GM19397 (cell line): ENCODE measurements around the gene NRCAM.
"Not testable (repeated sequence)": the region's sequence is repeated elsewhere in the genome, so short reads cannot be mapped to it uniquely, and the experiment has no call there.

Experiments used
- ATAC-seq: cut with Tn5 transposase; IDR thresholded peaks from one replicate; pipeline ENCODE4 v1.9.1; 2021; ENCODE audit warnings: mild to moderate bottlenecking, moderate library complexity; ENCODE audit not compliant: unreplicated experiment

NRCAM gene

GRCh38 chr7:108360058-108360800, 96.0 kb downstream of the NRCAM start:
- no peak for ATAC-seq

- ATAC-seq, result no peak
Observed at GRCh38 chr7:108358553-108358952, 97.7 kb downstream of the NRCAM start.

- no peak for ATAC-seq
Observed at GRCh38 chr7:108351729-108352131, 104.5 kb downstream of the NRCAM start.

- no peak for ATAC-seq
Observed at GRCh38 chr7:108348913-108349312, 107.3 kb downstream of the NRCAM start.

GRCh38 chr7:108347616-108348015, 108.6 kb downstream of the NRCAM start:
- no peak for ATAC-seq

GRCh38 chr7:108345710-108346336, 110.4 kb downstream of the NRCAM start:
- no peak for ATAC-seq

- ATAC-seq, result no peak
Observed at GRCh38 chr7:108340856-108341411, 115.3 kb downstream of the NRCAM start.

- ATAC-seq, result not testable (repeated sequence)
Observed at GRCh38 chr7:108340406-108340805, 115.8 kb downstream of the NRCAM start.

- ATAC-seq, result no peak
Observed at GRCh38 chr7:108335269-108335918, 120.8 kb downstream of the NRCAM start.

- ATAC-seq, result no peak
Observed at GRCh38 chr7:108332937-108333336, 123.3 kb downstream of the NRCAM start.

GRCh38 chr7:108331971-108332370, 124.3 kb downstream of the NRCAM start:
- no peak for ATAC-seq

- no peak for ATAC-seq
Observed at GRCh38 chr7:108330227-108330626, 126.0 kb downstream of the NRCAM start.

GRCh38 chr7:108329514-108329913, 126.7 kb downstream of the NRCAM start:
- no peak for ATAC-seq

GRCh38 chr7:108328174-108328651, 128.0 kb downstream of the NRCAM start:
- ATAC-seq, result peak; percentile 80

GRCh38 chr7:108327353-108327752, 128.9 kb downstream of the NRCAM start:
- no peak for ATAC-seq

GRCh38 chr7:108326938-108327337, 129.3 kb downstream of the NRCAM start:
- no peak for ATAC-seq

GRCh38 chr7:108324053-108325038, 131.9 kb downstream of the NRCAM start:
- no peak for ATAC-seq

GRCh38 chr7:108322925-108323832, 133.1 kb downstream of the NRCAM start:
- no peak for ATAC-seq

- no peak for ATAC-seq
Observed at GRCh38 chr7:108322046-108322445, 134.2 kb downstream of the NRCAM start.
